Memory B cell (primary cell): Measurements from ENCODE around the gene HTN3.
"Not testable (repeated sequence)": the region's sequence is repeated elsewhere in the genome, so short reads cannot be mapped to it uniquely, and the experiment has no call there.

Experiments used
- ATAC-seq: fragments of 150-1000 bp; cut with Tn5 transposase; 2 replicates; pipeline ENCODE4 v1.10.0; 2021; ENCODE audit warnings: low read depth, mild to moderate bottlenecking, moderate library complexity
- DNase-seq, 2 donors: peaks; one replicate each; pipeline ENCODE4 v3.0.0; 2022; ENCODE audit warnings: low spot score in 2 of 2
- H3K27ac Mint-ChIP-seq: one replicate; pipeline ENCODE4 v1.8.0; 2022; ENCODE audit warnings: mild to moderate bottlenecking, moderate library complexity, mixed read lengths
- H3K27me3 Mint-ChIP-seq: one replicate; pipeline ENCODE4 v1.8.0; 2022; ENCODE audit warnings: mixed read lengths
- H3K36me3 Mint-ChIP-seq: one replicate; pipeline ENCODE4 v1.8.0; 2022; ENCODE audit warnings: mild to moderate bottlenecking, mixed read lengths
- H3K4me1 Mint-ChIP-seq: one replicate; pipeline ENCODE4 v1.8.0; 2022; ENCODE audit warnings: mixed read lengths
- H3K4me3 Mint-ChIP-seq: one replicate; pipeline ENCODE4 v1.8.0; 2022; ENCODE audit warnings: mild to moderate bottlenecking, moderate library complexity, mixed read lengths
- H3K9me3 Mint-ChIP-seq: one replicate; pipeline ENCODE4 v1.8.0; 2022; ENCODE audit warnings: mixed read lengths

The HTN3 gene

DNA sequence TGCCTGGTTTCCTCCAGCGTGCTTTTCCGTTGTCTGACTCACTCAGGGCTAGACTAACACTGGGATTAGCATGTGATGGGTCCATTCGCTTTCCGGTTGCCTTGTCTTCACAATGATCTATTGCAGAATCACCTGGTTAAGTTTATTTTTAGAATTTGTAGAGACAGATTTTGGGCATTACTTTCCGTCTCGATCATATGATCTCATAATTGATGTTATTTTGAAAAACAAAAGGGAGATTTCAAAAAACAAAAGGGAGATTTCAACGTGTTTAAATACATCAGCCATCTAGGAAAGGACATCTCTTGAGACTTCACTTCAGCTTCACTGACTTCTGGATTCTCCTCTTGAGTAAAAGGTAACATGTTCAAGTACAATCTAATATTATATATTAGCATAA lies at the start of gene HTN3:
TSS of gene HTN3 (plus strand) at position 301 of the 400 bp plus-strand sequence. CDS start 2,282 bp downstream, outside the sequence.
- H3K4me3 Mint-ChIP-seq, ATAC-seq, H3K36me3 Mint-ChIP-seq, H3K27ac Mint-ChIP-seq, H3K27me3 Mint-ChIP-seq, DNase-seq, H3K9me3 Mint-ChIP-seq, H3K4me1 Mint-ChIP-seq: not testable (repeated sequence)

DNA sequence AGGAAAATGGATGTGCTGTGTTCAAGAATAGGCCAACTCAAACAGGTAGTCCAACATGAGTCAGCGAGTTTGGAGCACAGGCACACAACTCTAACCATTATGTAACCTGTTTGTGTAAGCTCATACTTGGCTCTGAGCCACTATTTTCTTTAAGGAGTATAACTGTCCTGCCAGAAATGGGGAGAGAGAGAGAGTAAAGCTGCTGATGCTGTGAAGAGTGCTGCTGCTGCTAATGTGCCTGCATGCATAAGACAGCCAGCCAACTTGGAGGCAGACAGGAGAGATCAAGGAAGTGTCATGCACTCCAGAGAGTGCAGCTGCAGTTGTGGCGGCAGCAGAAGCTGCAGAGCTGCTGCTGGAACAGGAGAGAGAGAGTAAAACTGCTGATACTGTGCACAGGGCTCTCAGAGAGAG lies 44.2 kb upstream of the HTN3 start:
- Mint-ChIP-seq H3K4me1 (no peaks in the 10 kb centered on the region), H3K9me3 (peaks cover 2% of the 10 kb centered on the region), H3K4me3 (no peak overlapping the region), H3K27ac (no peak overlapping the region), H3K27me3 (peaks cover 2% of the 10 kb centered on the region), H3K36me3 (no peaks in the 10 kb centered on the region)
- ATAC-seq (no peak), DNase-seq (no peak)

DNA sequence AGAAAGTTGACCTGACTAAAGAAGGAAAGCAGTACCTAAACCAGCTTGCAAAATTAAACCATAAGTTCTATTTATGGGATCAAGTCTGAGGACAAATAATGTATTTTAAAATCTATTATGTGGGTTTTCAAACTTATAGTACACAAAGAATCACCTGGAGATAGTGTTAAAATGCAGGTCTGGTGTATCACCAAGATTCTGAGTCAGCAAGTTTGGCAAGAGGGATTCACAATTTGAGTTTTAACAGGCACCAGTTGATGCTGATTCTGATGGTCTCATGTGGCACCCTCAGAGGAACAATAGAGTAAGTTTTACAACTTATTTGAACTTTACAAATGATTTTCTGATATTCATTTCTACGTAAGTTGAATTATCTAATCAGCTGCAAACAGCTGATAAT lies 41.6 kb upstream of the HTN3 start:
- ATAC-seq (no peak), DNase-seq (no peak)
- no peaks in the 10 kb centered on the region for H3K27me3 Mint-ChIP-seq
- H3K36me3 Mint-ChIP-seq, result no peaks in the 10 kb centered on the region
- no peaks in the 10 kb centered on the region for H3K4me1 Mint-ChIP-seq
- no peaks in the 10 kb centered on the region for H3K9me3 Mint-ChIP-seq
- H3K27ac Mint-ChIP-seq, result no peak overlapping the region
- H3K4me3 Mint-ChIP-seq, result no peak overlapping the region

DNA sequence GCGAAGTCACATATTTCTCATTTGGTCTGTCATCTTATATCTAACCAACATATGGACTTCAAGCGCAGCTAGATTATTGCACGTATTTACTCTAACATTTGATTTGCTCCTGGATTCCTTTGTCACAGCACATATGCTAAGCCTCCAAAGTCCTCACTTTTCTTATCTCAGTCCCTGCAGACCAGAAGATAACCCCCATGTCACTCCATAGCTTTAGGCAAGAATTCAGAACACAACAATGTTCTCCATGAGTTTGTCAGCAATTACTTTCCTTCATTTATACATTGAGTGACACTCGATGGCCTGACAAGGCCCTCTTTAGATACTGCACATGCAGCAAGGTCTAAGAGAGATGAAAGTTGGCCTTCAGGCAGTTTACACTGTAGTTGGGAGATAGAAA lies 37.2 kb upstream of the HTN3 start:
- Mint-ChIP-seq H3K4me3 (no peak overlapping the region), H3K27me3 (no peaks in the 10 kb centered on the region), H3K9me3 (peaks cover 1% of the 10 kb centered on the region), H3K27ac (no peak overlapping the region), H3K36me3 (no peaks in the 10 kb centered on the region), H3K4me1 (no peaks in the 10 kb centered on the region)
- no peak for ATAC-seq
- DNase-seq, result no peak

DNA sequence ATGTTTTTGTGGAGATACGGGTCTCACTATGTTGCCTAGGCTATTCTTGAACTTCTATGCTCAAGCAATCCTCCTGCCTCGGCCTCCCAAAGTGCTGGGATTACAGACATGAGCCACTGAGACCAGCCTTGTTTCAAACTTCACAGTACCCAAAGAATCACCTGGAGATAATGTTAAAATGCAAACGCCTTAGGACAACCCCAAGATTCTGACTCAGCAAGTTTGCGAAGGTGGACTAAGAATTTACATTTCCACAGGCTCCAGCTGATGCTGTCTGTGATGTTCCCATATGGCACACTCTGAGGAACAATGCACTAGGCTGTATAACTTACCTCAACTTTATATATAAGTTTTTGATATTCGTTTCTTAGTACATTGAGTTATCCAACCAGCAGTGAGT lies 33.5 kb upstream of the HTN3 start:
- Mint-ChIP-seq H3K4me1 (no peaks in the 10 kb centered on the region), H3K27me3 (no peaks in the 10 kb centered on the region), H3K4me3 (no peak overlapping the region), H3K27ac (no peak overlapping the region), H3K9me3 (peaks cover 4% of the 10 kb centered on the region), H3K36me3 (no peaks in the 10 kb centered on the region)
- ATAC-seq, result no peak
- DNase-seq, result no peak

DNA sequence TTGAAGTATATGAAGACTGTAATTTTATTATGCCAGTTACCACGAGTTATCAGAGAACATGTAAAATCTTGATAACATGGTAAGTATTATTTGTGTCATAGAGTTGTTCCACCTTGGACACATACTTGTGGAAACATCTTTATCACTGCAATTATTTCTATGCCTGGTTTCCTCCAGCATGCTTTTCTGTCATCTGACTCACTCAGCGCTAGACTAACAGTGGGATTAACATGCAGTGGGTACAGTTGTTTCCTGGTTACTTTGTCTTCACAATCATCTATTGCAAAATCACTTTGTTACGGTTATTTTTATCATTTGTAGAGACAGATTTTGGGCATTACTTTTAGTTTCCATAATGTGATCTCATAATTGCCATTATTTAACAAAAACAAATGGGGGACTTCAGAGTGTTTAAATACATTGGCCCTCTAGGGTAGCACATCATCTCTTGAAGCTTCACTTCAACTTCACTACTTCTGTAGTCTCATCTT lies 32.7 kb upstream of the HTN3 start, which contains the start of gene STATH:
TSS of gene STATH (plus strand) at position 441 of the 491 bp plus-strand sequence. CDS start 2,472 bp downstream, outside the sequence.
- H3K36me3 Mint-ChIP-seq, result no peaks in the 10 kb centered on the region
- peaks cover 4% of the 10 kb centered on the region for H3K9me3 Mint-ChIP-seq
- no peak within 1 kb of the TSS for H3K4me3 Mint-ChIP-seq
- H3K27ac Mint-ChIP-seq, result no peak within 1 kb of the TSS
- H3K27me3 Mint-ChIP-seq, result no peaks in the 10 kb centered on the region
- DNase-seq, result no peak
- H3K4me1 Mint-ChIP-seq, result no peaks in the 10 kb centered on the region
- ATAC-seq, result no peak

DNA sequence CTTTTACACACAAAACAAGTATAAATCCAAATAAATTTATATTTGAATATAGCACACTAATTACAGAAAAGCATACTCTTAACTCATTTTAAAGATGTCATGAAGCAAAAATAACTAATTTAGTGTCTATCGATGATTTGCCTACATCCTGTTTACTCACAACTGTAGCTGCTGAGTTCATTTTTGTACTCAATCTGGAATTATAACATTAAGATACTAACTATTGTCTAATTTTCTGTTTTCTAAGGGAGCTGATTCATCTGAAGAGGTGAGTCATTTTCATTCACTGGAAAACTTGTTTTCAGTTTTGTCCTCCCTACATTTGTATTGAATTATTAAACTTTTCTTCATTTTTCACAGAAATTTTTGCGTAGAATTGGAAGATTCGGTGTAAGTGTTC lies 28.8 kb upstream of the HTN3 start:
- Mint-ChIP-seq H3K4me3 (no peak overlapping the region), H3K9me3 (peaks cover 3% of the 10 kb centered on the region), H3K4me1 (no peaks in the 10 kb centered on the region), H3K36me3 (no peaks in the 10 kb centered on the region), H3K27ac (no peak overlapping the region), H3K27me3 (no peaks in the 10 kb centered on the region)
- no peak for ATAC-seq
- no peak for DNase-seq

DNA sequence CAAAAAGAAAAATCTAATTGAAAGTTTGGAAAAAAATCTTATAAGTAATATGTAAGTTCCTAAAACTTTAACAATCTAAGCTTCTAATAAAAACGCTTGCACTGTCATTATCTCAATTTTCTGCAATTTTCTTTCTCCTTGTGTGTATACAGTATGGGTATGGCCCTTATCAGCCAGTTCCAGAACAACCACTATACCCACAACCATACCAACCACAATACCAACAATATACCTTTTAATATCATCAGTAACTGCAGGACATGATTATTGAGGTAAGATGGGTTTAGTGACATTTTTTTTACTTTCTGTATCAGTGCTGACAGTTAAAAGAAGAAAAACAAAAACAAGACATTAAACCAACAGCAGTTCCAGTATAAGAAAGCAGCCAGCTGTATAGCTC lies 27.5 kb upstream of the HTN3 start:
- ATAC-seq, result no peak
- H3K27ac Mint-ChIP-seq, result no peak overlapping the region
- H3K4me3 Mint-ChIP-seq, result no peak overlapping the region
- H3K36me3 Mint-ChIP-seq, result no peaks in the 10 kb centered on the region
- H3K27me3 Mint-ChIP-seq, result no peaks in the 10 kb centered on the region
- no peaks in the 10 kb centered on the region for H3K4me1 Mint-ChIP-seq
- peaks cover 3% of the 10 kb centered on the region for H3K9me3 Mint-ChIP-seq
- no peak for DNase-seq

DNA sequence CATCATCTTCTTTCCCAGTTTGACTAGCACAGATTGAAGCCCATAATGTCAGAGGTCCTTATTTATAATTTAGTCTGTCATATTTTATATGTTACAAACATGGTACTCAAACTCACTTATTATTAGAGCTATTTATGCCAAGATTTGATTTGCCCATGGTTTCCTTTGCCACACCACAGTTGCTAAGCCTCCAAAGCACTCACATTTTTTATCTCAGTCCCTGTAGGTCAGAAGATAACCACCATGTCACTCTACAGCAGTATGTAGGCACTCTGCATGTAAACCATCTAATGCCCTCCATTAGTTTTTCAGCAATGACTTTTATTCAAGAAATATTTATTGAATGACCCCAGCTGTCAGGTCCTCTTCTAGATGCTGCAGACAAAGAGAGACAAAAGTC lies 25.8 kb upstream of the HTN3 start:
- Mint-ChIP-seq H3K27me3 (no peaks in the 10 kb centered on the region), H3K9me3 (peaks cover 3% of the 10 kb centered on the region), H3K4me1 (no peaks in the 10 kb centered on the region), H3K4me3 (no peak overlapping the region), H3K27ac (no peak overlapping the region), H3K36me3 (no peaks in the 10 kb centered on the region)
- ATAC-seq, result no peak
- no peak for DNase-seq

DNA sequence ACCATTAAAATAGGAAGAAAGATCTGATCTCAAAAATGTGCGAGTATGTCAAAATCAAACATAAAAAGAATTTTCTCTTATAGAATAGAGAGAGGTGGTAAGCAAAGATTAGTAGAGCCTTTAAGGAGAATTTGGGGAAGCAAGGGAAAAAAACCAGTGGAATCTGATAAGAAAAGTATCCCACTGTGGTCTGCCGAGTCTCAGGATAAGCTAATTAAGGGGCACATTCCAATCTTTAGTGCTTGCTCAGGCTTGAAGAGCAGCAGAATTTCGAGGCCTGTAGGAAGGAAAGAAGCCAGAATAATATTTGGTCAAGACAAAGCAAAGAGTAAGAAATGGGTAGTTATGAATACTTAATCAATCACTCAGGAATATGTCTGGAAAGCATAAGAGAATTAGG lies 19.5 kb upstream of the HTN3 start:
- H3K36me3 Mint-ChIP-seq, result no peaks in the 10 kb centered on the region
- H3K9me3 Mint-ChIP-seq, result peaks cover 5% of the 10 kb centered on the region
- DNase-seq (no peak), ATAC-seq (no peak)
- no peak overlapping the region for H3K27ac Mint-ChIP-seq
- H3K4me1 Mint-ChIP-seq, result no peaks in the 10 kb centered on the region
- no peak overlapping the region for H3K4me3 Mint-ChIP-seq
- H3K27me3 Mint-ChIP-seq, result no peaks in the 10 kb centered on the region

DNA sequence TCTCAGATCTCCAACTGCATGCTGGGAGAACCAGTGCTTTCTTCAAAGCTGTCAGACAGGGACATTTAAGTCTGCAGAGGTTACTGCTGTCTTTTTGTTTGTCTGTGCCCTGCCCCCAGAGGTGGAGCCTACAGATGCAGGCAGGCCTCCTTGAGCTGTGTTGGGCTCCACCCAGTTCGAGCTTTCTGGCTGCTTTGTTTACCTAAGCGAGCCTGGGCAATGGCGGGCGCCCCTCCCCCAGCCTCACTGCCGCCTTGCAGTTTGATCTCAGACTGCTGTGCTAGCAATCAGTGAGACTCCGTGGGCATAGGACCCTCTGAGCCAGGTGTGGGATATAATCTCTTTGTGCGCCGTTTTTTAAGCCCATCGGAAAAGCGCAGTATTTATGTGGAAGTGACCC lies 9.3 kb upstream of the HTN3 start:
- not testable (repeated sequence) for H3K9me3 Mint-ChIP-seq, H3K4me3 Mint-ChIP-seq, H3K36me3 Mint-ChIP-seq, H3K27ac Mint-ChIP-seq, DNase-seq, H3K4me1 Mint-ChIP-seq, H3K27me3 Mint-ChIP-seq, ATAC-seq

DNA sequence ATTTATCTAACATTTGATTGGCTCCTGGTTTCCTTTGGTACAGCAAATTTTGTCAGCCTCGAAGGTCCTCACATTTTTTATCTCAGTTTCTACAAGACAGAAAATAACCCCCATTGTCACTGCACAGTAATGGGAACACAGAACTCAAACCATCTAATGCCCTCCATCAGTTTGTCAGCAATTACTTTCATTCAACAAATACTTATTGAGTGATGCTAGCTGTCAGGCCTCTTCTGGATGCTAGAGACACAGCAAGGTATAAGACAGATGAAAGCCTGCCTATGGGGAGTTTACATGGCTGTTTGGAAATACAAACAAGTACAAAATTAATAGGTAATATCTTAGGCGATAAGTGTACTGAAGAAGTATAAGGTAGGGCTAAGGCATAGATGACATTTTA lies 5.0 kb upstream of the HTN3 start:
- ATAC-seq, result no peak
- no peak for DNase-seq
- Mint-ChIP-seq H3K4me1 (no peaks in the 10 kb centered on the region), H3K36me3 (no peaks in the 10 kb centered on the region), H3K4me3 (no peak overlapping the region), H3K9me3 (no peaks in the 10 kb centered on the region), H3K27ac (no peak overlapping the region), H3K27me3 (no peaks in the 10 kb centered on the region)

DNA sequence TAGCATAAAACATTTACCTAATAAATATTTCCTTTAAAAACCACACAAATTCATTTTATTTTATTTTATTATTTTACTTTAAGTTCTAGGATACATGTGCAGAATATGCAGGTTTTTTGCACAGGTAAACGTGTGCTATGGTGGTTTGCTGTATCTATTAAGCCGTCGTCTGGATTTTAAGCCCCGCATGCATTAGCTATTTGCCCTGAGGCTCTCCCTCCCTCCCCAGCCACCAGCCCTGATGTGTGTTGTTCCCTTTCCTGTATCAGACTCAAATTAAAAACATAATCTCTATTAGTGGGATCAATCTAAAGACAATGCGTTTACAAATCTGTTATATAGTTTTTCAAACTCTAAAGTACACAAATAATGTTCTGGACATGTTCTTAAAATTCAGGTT lies 1.2 kb upstream of the HTN3 start:
- Mint-ChIP-seq H3K4me1 (no peaks in the 10 kb centered on the region), H3K36me3 (no peaks in the 10 kb centered on the region), H3K9me3 (no peaks in the 10 kb centered on the region), H3K4me3 (no peak overlapping the region), H3K27ac (no peak overlapping the region), H3K27me3 (no peaks in the 10 kb centered on the region)
- DNase-seq (no peak), ATAC-seq (no peak)

DNA sequence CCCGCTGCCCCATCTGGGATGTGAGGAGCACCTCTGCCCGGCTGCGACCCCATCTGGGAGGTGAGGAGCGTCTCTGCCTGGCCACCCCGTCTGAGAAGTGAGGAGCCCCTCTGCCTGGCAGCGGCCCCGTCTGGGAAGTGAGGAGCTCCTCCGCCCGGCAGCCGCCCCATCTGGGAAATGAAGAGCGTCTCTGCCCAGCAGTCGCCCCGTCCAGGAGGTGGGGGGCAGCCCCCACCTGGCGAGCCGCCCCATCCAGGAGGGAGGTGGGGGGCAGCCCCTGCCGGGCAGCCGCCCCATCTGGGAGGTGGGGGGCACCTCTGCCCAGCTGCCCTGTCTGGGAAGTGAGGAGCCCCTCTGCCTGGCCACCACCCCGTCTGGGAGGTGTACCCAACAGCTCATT lies 9.3 kb downstream of the HTN3 start:
- ATAC-seq, H3K27me3 Mint-ChIP-seq, H3K36me3 Mint-ChIP-seq, DNase-seq, H3K4me1 Mint-ChIP-seq, H3K27ac Mint-ChIP-seq, H3K4me3 Mint-ChIP-seq: not testable (repeated sequence)
- H3K9me3 Mint-ChIP-seq, result peaks cover 11% of the 10 kb centered on the region

DNA sequence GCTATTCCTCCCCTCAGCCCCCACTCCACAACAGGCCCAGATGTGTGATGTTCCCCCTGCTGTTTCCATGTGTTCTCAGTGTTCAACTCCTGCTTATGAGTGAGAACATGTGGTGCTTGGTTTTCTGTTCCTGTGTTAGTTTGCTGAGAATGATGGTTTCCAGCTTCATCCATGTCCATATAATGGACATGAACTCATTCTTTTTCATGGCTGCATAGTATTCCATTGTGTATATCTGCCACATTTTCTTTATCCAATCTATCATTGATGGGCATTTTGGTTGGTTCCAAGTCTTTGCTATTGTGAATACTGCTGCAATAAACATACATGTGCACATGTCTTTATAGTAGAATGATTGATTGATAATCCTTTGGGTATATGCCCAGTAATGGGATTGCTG lies 11.7 kb downstream of the HTN3 start:
- not testable (repeated sequence) for ATAC-seq, H3K4me3 Mint-ChIP-seq, H3K36me3 Mint-ChIP-seq, H3K27ac Mint-ChIP-seq, H3K4me1 Mint-ChIP-seq, DNase-seq, H3K27me3 Mint-ChIP-seq, H3K9me3 Mint-ChIP-seq
